DOHH2 (cell line): Measurements from ENCODE around the gene SIPA1L3.
"Not testable (repeated sequence)": the region's sequence is repeated elsewhere in the genome, so short reads cannot be mapped to it uniquely, and the experiment has no call there.

ENCODE experiments used
- EZH2phosphoT487 ChIP-seq: fragments of 200-600 bp; sonication (generic); IDR thresholded peaks from 2 replicates; pipeline ENCODE4 v1.6.1; 2017; ENCODE audit warnings: borderline replicate concordance, mild to moderate bottlenecking, antibody characterized with exemption, low read length, moderate library complexity, mixed read lengths
- TF ChIP-seq, protein P1 (sequence below): fragments of 200-600 bp; sonication (generic); IDR thresholded peaks from one replicate; pipeline ENCODE4 v1.5.1; 2014; ENCODE audit warnings: antibody characterized with exemption, mild to moderate bottlenecking, low read depth, low read length; ENCODE audit not compliant: poor library complexity, severe bottlenecking

DNA sequence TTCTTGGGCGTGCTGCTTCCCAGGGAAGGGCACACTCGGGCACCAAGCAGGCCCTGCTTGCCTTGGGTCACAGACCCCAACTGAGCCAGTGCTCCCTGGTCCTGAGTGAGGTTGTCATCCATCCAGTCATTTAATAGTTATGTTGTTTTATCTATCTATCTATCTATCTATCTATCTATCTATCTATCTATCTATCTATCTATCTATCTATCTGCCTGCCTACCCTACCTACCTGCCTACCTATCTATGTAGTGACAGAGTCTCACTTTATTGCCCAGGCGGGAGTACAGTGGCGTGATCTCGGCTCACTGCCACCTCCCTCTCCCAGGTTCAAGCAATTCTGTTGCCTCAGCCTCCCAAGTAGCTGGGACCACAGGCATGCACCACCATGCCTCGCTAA lies 164.0 kb downstream of the SIPA1L3 start:
- TF ChIP-seq, protein P1, sequence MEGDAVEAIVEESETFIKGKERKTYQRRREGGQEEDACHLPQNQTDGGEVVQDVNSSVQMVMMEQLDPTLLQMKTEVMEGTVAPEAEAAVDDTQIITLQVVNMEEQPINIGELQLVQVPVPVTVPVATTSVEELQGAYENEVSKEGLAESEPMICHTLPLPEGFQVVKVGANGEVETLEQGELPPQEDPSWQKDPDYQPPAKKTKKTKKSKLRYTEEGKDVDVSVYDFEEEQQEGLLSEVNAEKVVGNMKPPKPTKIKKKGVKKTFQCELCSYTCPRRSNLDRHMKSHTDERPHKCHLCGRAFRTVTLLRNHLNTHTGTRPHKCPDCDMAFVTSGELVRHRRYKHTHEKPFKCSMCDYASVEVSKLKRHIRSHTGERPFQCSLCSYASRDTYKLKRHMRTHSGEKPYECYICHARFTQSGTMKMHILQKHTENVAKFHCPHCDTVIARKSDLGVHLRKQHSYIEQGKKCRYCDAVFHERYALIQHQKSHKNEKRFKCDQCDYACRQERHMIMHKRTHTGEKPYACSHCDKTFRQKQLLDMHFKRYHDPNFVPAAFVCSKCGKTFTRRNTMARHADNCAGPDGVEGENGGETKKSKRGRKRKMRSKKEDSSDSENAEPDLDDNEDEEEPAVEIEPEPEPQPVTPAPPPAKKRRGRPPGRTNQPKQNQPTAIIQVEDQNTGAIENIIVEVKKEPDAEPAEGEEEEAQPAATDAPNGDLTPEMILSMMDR, result not testable (repeated sequence)
- TF ChIP-seq EZH2phosphoT487, result not testable (repeated sequence)
